ENCODE measurements around the gene RAD51B.

Gene RAD51B

DNA sequence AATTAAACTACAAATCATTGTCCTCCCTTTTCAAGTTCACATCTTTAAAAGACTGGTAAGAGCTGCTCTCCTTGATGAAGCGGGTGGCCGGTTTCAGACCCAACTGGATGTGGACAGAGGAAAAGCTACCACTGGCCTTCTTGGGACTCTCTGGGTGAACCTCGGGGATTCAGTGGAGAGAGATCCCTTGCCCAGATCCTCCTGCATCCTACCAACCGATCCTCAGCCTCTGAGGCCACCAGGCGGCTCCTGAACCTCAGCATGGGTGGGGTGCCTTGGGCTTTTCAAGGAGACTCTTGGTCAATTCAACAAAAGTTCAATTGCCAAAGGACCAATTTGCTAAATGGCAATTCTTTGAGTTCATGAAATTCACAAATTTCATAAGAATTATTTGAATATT is 888.8 kb downstream of the RAD51B start:
- no peak for DNase-seq

GRCh38 chr14:68709007-68709406 is 889.4 kb downstream of the RAD51B start:
- DNase-seq, result no peak

- DNase-seq, result no peak
These were observed 891.2 kb downstream of the RAD51B start for GRCh38 chr14:68710776-68711175.

DNA sequence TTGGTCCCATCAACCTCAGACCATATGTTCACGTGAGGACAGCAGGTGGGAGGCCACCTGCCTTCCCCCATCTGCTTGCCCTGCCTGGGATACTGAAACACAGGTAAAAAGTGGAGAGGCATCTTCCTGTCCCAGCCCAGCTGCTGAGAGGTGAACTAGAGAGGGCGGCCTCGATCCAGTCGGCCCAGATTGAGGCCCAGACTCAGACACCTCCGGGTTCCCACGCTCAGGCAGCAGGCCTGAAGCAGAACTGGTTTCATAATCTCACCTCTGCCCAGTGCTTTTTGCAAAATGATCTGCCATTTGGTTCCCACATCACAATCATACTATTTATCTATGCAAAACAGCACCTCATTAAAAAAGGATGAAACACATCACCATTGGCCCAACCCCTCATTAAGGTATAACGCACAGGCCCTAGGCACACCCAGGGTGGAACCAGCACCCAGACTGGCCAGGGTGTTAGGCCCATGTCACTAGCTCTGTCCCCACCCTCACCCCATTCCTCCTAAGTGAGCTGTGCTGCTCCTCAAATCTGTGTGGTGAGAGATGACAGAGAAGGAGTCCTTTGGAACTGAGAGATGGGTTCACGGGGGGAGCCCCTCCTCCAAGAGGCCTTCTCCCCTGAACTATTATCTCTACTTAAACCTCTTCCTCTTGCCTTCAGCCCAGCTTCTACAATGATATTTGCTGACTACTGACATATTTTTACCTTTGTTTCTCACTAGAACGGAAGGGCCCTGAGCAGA is 892.2 kb downstream of the RAD51B start:
- no peak for DNase-seq

GRCh38 chr14:68712703-68713370 is 893.3 kb downstream of the RAD51B start:
- DNase-seq, result no peak

DNA sequence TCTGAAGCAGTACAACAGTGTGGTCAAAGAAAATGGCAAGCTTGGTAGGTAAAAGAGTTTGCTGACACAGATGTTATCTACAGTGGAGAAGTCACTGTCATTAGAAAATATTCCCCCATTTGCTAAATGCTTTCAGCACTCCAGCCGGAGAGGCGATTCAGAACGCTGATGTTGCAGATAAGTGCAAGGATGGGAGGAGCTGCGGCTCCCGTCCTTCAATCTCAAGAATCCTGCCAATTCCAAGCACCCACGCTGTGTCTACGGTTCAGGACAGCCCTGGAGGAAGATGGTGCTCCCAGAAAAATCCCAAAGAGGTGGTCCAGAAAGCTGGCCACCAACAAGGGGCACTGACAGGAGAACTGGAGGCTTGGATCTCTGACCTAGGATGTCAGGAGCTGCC is 894.2 kb downstream of the RAD51B start:
- no peak for DNase-seq

DNA sequence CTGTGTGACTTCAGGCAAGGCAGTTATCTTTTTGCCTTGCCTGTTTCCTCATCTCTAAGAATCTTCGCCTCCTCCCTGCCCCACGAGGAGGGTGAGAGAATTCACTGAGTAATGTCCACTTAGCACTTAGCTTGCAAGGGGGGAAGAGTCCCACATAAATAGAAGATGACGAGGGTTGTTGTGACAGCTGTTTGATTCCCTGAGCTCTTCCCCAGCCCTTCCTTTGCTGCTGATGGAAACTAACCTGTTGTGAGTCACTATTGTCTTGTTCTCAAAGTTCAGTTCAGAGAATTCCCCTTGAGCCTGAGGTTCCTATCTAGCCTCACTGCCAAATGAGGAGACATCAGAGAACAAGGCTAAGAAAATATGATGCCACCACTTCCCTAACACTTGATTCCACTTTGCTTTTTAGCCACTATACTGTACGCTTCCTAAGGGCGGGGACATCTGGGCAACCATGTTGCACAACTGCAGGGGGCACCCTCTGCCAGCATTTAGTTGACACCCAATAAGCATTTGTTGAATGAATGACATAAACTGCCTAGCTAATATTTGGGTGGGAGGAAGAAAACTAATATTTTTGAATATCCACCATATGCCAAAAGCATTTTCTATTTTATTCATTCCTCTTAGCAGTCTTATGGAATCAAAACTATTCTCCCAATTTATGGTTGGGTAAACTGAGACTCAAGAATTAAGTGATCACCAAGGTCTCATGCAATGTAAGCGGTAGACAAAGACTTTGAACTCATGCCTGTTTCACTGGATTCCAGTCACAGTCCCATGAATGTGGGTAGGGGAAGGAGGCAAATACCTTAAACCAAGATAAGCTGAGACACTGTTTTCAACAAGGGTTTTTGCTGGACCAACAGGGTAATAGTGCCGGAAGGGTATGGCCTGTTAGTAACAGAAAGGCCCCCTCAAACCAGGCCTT is 895.7 kb downstream of the RAD51B start:
- no peak for DNase-seq

GRCh38 chr14:68716698-68717097 is 897.1 kb downstream of the RAD51B start:
- DNase-seq, result no peak

GRCh38 chr14:68718023-68718990 is 898.7 kb downstream of the RAD51B start:
- no peak for DNase-seq

- DNase-seq, result no peak
These were observed 900.2 kb downstream of the RAD51B start for GRCh38 chr14:68719634-68720384.

- DNase-seq, result no peak
These were observed 902.6 kb downstream of the RAD51B start for GRCh38 chr14:68722186-68722585.

GRCh38 chr14:68722968-68723566 is 903.5 kb downstream of the RAD51B start:
- no peak for DNase-seq

GRCh38 chr14:68723808-68724268 is 904.3 kb downstream of the RAD51B start:
- no peak for DNase-seq

DNA sequence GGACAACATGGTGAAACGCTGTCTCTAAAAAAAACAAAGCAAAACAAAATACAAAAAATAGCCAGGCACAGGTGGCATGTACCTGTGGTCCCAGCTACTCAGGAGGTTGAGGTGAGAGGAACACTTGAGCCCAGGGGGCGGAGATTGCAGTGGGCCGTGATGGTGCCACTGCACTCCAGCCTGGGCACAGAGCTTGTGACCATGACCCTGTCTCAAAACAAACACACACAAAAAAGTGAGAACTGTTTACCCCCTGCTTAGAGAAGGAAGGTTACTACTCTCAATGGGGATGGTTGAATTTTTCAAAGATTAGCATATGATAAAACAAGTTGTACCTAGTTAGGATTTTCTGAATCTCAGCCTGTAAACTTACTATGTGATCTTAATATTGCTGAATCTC is 905.3 kb downstream of the RAD51B start:
- no peak for DNase-seq

GRCh38 chr14:68726093-68726695 is 906.6 kb downstream of the RAD51B start:
- no peak for DNase-seq

GRCh38 chr14:68727315-68728047 is 907.9 kb downstream of the RAD51B start:
- no peak for DNase-seq

DNA sequence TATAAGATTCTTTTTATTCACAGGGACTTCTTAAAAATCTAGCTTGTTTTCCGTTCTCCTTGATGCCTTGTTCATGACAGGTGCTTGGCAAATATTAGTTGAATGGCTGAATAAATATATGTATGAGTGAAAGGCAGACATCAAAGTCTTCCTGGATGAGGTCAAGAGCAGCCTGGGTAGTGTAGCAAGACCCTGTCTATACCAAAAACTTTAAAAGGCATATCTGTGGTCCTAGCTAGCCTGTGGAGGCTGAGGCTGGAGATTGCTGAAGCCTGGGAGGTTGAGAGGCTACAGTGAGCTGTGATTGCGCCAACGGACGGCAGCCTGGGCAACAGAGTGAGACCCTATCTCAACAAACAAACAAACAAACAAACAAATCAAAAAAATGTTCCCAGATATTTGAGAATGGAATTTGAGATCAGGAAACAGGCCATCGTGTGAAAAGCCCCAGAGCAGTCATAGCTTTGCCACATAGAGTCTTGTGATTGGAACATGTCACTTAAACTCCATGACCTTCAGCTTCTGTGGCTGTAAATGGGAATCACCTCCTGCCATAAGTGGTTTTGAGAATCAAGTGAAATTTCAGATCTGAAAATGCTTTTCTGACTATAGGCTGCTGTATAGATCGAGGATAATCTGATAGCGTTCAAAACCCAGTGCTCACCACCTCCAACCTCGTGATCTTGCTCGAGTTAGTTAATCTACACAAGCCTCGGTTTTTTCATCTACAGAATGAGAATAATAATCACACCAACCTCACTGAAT is 908.9 kb downstream of the RAD51B start:
- DNase-seq, result no peak

DNA sequence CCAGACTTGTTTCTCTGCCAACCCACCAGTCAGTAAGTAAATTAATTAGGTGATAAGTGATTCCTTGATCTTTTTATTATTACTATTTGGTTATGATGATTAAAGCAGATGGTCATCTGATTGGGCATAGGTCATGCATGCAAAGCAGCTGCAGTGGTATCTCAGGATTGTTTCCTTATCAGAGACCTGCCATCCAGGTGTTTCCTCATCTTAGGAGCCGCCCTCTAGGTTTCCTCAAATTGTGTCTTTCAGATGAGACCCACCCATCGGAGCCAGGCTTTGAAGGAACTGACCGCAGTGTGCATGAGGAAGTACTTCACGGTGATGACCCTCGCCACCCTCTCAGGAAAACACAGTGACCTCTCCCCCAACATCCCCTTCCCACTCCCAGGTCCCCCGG is 910.0 kb downstream of the RAD51B start:
- DNase-seq, result no peak

DNA sequence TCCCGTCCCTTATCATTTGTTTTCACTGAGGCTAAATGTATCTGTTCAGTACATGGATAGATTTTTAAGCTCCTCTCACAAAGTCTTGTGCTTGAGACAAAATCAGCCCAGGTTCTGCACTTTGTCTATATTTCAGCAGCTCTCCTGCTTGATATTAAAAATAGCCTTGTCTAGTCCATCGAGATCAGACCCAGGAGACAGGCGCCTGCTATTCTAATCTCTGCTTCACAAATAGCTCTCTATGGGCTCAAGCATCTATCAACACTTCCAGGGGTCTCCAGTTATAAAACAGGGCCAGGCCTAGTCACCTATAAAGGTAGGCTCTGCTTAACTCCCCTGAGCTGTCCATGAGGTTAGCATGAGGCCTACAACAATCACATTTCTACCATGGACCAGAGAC is 910.8 kb downstream of the RAD51B start:
- no peak for DNase-seq

Data from activated CD4-positive, alpha-beta T cell treated with anti-CD3 and anti-CD28 coated beads for 1 hour (primary cell).